ENCODE measurements around the gene SVOPL.

DNA sequence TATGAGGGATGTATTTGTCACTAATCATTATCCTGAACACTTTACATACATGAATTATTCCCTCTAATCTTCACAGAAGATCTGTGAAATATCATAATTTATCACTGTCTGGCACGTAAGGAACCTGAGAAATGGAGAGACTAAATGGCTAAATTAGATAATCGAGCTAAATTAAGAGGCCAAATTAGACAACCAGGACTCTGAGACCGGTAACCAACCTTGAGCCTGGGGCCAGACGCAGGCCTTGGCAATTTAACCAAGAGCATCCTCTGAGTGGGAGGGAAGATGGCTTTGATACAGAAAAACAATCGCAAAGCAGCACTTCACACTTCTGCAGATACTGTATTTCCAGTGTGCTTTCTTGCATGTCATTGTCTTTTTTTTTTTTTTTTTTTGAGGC, 21.4 kb downstream of the SVOPL start:
- peak; percentile 97 for TF ChIP-seq GATA2 (IDR thresholded peaks at IDR 0.05; ENCODE audit: low read depth, low read length)
- peak; percentile 99; the same call in 1 of the 2 replicates for TF ChIP-seq GATA3 (IDR thresholded peaks at IDR 0.05; ENCODE audit: low read depth, low read length)
